Glutamatergic neuron (in vitro differentiated cells): ENCODE data around the gene SERPIND1. TPM values are rescaled to one million over a fixed set of nuclear protein-coding genes. Genes with fewer than 3 reads are reported as not detected.

Source experiments
- DNase-seq: peaks from one replicate; pipeline ENCODE4 v3.0.0; 2022
- H3K27ac Mint-ChIP-seq: one replicate; pipeline ENCODE4 v1.8.0; 2020; ENCODE audit warnings: mild to moderate bottlenecking, mixed read lengths, inconsistent platforms; ENCODE audit not compliant: unreplicated experiment
- H3K27me3 Mint-ChIP-seq: one replicate; pipeline ENCODE4 v1.8.0; 2020; ENCODE audit warnings: mild to moderate bottlenecking, moderate library complexity, mixed read lengths, inconsistent platforms; ENCODE audit not compliant: unreplicated experiment
- H3K36me3 Mint-ChIP-seq: one replicate; pipeline ENCODE4 v1.8.0; 2020; ENCODE audit warnings: mild to moderate bottlenecking, mixed read lengths, inconsistent platforms; ENCODE audit not compliant: unreplicated experiment
- H3K4me1 Mint-ChIP-seq: one replicate; pipeline ENCODE4 v1.8.0; 2020; ENCODE audit warnings: mild to moderate bottlenecking, low read depth, mixed read lengths, inconsistent platforms; ENCODE audit not compliant: unreplicated experiment
- H3K4me3 Mint-ChIP-seq: one replicate; pipeline ENCODE4 v1.8.0; 2020; ENCODE audit warnings: mild to moderate bottlenecking, mixed read lengths, inconsistent platforms; ENCODE audit not compliant: unreplicated experiment
- H3K9me3 Mint-ChIP-seq: one replicate; pipeline ENCODE4 v1.8.0; 2020; ENCODE audit warnings: mild to moderate bottlenecking, moderate library complexity, mixed read lengths, inconsistent platforms; ENCODE audit not compliant: unreplicated experiment
- CTCF ChIP-seq: fragments of 200-600 bp; sonication (generic); IDR thresholded peaks from one replicate; pipeline ENCODE4 v1.5.0; 2021; ENCODE audit not compliant: partially characterized antibody, unreplicated experiment
- total RNA-seq: library from RNA; stranded (reverse); fragmentation: NEBNext Ultra II Directional; extraction: Animal tissue kit (Norgen Biotek cat#: 25700); gene quantifications from one replicate; pipeline ENCODE4 v1.2.1, GENCODE V29; 2021; ENCODE audit not compliant: unreplicated experiment

SERPIND1 gene
- total RNA-seq, 1 donor from 2014 or later, result not detected

- H3K4me1 Mint-ChIP-seq, result peaks cover 5% of the 10 kb centered on the region
- no peak for TF ChIP-seq CTCF
- no peaks in the 10 kb centered on the region for H3K9me3 Mint-ChIP-seq
- H3K27me3 Mint-ChIP-seq, result peaks cover 11% of the 10 kb centered on the region
- no peak overlapping the region for H3K4me3 Mint-ChIP-seq
- DNase-seq, result no peak
- peaks cover 10% of the 10 kb centered on the region for H3K36me3 Mint-ChIP-seq
- no peak overlapping the region for H3K27ac Mint-ChIP-seq
These were observed 33.5 kb upstream of the SERPIND1 start for GRCh38 chr22:20740222-20740951.

DNA sequence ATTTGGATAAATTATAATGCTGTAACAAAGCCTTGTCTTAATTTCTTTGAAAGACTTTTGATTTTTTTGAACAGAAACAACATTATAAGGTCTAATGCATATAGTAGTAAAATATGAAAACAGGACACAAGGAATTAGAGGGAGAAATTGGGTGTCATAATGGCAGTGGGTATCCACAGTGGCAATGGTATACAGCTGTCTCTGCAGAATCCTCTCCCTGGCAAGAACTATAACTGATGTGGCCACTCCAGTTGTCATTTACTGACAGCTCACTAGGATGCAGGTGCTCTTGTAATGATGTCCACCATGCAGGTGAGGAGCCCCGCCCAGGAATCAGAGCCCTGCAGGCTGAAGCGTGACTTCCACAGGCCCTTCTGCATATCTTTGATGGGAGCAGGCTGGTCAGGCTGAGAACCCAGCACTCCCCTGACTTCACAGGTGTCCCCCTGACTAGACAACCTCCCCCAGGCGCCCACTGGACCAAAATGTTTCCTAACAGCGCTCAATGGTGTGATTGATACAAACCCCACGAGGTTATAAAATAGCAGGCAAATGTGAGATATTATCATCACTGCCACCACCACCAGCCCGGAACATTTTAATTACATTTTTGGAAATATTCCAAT lies 32.8 kb upstream of the SERPIND1 start:
- Mint-ChIP-seq H3K27me3 (peaks cover 11% of the 10 kb centered on the region), H3K36me3 (peaks cover 10% of the 10 kb centered on the region), H3K27ac (no peak overlapping the region), H3K4me1 (no peaks in the 10 kb centered on the region), H3K9me3 (peaks cover 2% of the 10 kb centered on the region), H3K4me3 (no peak overlapping the region)
- no peak for TF ChIP-seq CTCF
- no peak for DNase-seq

DNA sequence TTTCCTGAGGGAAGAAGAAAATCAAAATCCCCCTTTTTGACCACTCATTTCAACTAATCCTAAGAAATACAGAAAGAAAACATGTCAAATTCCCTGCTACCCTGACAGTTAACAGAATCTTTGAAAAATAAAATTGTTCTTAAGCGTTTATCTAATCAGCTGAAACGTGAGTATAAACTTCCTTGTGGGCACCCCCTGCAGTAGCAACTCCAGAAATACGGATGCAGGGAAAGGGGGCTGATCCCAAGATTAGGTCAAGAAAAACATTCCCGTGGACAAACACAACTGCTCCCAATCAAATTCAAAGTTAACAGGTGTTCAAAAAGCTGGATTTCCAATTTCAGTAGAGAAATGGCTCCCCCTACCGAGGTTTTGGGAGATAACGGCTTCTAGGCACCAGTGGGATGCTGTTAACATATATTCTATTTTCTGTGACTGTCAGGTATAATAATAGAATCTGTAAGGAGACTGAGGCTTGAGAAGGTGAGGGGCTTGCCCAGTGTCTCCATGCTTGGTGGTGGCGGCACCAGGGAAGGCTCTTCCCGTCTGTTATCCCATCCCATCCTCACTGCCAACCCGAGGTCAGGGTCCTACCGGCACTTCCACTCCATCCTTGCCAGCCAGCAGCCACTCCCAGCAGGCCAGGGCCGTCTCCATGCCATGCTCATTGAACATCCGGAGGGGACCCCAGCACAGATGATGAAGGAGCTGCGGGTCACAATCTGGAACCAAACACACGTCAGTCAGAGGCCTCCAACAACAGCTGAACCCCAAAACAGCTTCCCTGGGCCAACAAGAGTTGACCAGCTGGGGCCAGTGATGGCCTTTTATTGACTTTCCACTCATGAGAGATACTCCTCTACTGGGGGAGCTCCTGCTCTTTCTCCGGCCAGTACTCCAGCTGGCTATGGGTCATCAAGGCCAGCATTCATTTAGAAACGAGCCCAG lies 32.0 kb upstream of the SERPIND1 start:
- peak; percentile 46 for DNase-seq
- H3K36me3 Mint-ChIP-seq, result peaks cover 10% of the 10 kb centered on the region

DNA sequence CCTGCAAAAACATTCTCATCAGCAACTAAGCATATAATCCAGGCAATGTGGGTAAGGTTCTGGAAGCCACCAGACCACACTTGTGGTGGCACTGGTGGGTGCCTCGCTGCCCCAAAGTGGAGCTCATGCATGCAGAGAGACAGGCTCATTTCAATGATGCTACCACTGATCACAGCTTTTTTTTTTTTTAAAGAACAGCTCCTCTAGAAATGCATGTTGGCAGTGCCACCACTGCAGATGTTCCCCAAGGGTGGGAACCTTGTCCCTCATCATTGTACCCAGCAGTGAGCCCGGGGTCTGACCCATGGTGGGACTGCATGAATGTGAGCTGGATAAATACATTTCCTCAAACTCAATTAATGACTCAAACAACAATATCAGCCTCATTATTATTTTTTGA lies 31.1 kb upstream of the SERPIND1 start:
- no peak overlapping the region for H3K27ac Mint-ChIP-seq

More for the DNA sequence above, 32.0 kb upstream of the SERPIND1 start:
- Mint-ChIP-seq H3K27me3 (peaks cover 9% of the 10 kb centered on the region), H3K27ac (no peak overlapping the region), H3K4me1 (no peaks in the 10 kb centered on the region), H3K4me3 (no peak overlapping the region), H3K9me3 (peaks cover 2% of the 10 kb centered on the region)
- peak; percentile 77 for TF ChIP-seq CTCF

More for the DNA sequence above, 31.1 kb upstream of the SERPIND1 start:
- DNase-seq, result no peak
- peaks cover 9% of the 10 kb centered on the region for H3K27me3 Mint-ChIP-seq
- no peak for TF ChIP-seq CTCF
- peaks cover 10% of the 10 kb centered on the region for H3K36me3 Mint-ChIP-seq
- no peaks in the 10 kb centered on the region for H3K4me1 Mint-ChIP-seq
- H3K9me3 Mint-ChIP-seq, result peaks cover 4% of the 10 kb centered on the region
- no peak overlapping the region for H3K4me3 Mint-ChIP-seq
